B cell (primary cell): ENCODE data around the gene AP1S3.

Experiments used
- EZH2 ChIP-seq: IDR thresholded peaks from 2 replicates; pipeline ENCODE4 v1.6.1; 2012; ENCODE audit warnings: borderline replicate concordance, low read depth, mild to moderate bottlenecking, moderate library complexity, low read length; ENCODE audit not compliant: insufficient read depth, poor library complexity, severe bottlenecking
- TF ChIP-seq, protein P1 (sequence below): fragments of 200-600 bp; IDR thresholded peaks from one replicate; pipeline ENCODE4 v1.8.0; 2022; ENCODE audit warnings: antibody characterized with exemption, mild to moderate bottlenecking

GRCh38 chr2:223711596-223712326 is 125.6 kb downstream of the AP1S3 start:
- TF ChIP-seq, protein P1, sequence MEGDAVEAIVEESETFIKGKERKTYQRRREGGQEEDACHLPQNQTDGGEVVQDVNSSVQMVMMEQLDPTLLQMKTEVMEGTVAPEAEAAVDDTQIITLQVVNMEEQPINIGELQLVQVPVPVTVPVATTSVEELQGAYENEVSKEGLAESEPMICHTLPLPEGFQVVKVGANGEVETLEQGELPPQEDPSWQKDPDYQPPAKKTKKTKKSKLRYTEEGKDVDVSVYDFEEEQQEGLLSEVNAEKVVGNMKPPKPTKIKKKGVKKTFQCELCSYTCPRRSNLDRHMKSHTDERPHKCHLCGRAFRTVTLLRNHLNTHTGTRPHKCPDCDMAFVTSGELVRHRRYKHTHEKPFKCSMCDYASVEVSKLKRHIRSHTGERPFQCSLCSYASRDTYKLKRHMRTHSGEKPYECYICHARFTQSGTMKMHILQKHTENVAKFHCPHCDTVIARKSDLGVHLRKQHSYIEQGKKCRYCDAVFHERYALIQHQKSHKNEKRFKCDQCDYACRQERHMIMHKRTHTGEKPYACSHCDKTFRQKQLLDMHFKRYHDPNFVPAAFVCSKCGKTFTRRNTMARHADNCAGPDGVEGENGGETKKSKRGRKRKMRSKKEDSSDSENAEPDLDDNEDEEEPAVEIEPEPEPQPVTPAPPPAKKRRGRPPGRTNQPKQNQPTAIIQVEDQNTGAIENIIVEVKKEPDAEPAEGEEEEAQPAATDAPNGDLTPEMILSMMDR = no peak
- no peak for TF ChIP-seq EZH2
